CD4-positive, alpha-beta T cell treated with Interleukin-4 for 1 hour (primary cell): ENCODE results near the gene NARF.
"Not testable (repeated sequence)": the region's sequence is repeated elsewhere in the genome, so short reads cannot be mapped to it uniquely, and the experiment has no call there.

Experiments used
- DNase-seq, 2 donors: peaks; one replicate each; pipeline ENCODE4 v3.0.0-alpha.2; 2020 to 2022

The NARF gene

DNA sequence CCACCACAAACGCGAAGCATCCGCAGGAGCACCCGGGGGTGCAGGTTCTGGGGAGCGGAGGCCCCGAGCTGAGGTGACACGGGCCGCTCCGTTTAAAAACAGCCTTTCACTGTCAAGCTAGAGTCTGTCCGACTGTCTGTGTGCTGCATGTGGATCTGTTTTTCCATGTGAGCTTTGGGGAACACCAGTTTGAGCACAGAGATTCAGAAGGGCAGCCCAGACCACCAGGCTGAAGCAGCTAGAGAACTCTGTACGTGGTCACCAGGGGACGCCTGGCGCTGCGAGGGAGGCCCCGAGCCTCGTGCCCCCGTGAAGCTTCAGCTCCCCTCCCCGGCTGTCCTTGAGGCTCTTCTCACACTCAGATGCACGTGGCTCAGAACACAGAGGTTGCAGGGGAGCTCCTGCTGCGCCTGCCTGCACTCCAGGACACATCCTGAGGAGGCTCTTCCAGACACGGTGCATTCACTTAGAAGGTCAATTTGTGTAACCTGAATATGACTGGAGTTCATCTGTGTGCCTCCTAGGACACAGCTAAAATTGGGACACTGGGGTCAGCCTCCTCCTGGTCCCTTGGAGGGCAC is 45.3 kb downstream of the NARF start:
- DNase-seq: no peak

DNA sequence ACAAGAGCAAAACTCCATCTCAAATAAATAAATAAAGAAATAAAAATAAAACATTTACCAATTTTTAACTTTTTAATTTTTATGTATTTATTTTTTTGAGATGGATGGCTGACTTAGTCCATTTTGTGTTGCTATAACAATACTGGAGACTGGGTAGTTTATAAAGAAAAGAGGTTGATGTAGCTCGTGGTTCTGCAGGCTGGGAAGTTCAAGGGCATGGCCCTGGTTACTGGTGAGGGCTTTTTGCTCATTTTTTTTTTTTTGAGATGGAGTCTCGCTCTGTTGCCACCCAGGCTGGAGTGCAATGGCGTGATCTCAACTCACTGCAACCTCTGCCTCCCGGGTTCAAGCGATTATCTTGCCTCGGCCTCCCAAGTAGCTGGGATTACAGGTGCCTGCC is 46.8 kb downstream of the NARF start:
- no peak for DNase-seq

DNA sequence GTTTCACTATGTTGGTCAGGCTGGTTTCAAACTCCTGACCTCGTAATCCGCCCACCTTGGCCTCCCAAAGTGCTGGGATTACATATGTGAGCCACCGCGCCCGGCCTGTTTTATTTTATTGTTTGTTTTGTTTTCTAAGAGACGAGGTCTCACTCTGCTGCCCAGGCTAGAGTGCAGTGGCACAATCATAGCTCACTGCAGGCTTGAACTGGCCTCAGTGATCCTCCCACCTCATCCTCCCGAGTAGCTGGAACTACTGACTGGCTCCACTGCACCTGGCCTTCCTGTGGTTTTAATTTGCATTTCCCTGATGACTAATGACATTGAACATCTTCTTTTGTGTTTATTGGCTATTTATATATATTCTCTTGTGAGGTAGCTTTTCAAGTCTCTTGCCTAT is 47.9 kb downstream of the NARF start:
- peak in 1 of 2 donors; percentile 53 for DNase-seq

DNA sequence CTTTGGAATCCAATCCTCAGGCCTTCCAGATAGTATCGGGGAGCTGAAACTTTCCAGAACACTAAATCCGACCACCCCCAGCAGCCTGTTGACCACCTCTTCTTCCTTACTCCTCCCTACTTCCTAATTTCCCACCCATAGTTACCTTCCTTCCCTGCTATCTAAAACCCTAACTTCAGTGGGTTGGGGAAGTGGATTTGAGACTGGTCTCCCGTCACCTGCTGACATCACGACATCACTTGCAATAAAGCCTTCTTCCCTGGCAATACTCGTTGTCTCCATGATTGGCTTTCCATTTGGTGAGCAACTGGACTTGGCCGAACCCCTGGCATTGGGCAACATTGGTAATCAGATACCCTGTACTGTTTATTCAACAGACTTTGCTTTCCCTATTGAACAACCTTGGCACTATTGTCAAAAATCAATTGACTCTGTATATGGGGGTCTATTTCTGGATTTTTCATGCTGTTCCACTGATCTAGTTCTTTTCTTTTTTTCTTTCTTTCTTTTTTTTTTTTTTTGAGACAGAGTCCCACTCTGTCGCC is 49.2 kb downstream of the NARF start:
- DNase-seq: no peak

DNA sequence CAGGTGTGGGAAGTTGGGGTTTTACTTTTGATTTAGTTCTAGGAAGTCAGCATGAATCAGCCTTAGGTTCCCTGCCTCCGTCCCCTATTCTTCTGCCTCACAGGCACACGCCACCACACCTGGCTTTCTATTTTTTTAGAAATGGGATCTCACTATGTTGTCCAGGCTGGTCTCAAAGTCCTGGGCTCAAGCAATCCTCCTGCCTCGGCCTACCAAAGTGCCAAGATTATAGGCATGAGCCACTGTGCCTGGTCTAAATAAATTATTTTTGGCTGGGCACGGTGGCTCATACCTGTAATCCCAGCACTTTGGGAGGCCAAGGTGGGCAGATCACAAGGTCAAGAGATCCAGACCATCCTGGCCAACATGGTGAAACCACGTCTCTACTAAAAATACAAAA is 53.1 kb downstream of the NARF start:
- not testable (repeated sequence) for DNase-seq

DNA sequence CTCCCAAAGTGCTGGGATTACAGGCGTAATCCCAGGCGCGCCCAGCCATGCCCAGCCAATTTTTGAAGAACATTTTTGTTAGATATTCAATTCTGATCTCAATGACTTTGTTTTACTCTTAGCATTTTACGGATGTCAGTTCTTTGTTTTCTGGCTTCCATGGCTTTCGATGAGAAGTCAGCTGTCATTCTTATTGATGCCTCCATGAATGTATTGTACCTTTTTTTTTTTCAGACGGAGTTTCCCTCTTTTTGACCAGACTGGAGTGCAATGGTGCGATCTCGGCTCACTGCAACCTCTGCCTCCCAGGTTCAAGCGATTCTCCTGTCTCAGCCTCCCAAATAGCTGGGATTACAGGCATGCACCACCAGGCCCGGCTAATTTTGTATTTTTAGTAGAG is 55.3 kb downstream of the NARF start:
- not testable (repeated sequence) for DNase-seq

DNA sequence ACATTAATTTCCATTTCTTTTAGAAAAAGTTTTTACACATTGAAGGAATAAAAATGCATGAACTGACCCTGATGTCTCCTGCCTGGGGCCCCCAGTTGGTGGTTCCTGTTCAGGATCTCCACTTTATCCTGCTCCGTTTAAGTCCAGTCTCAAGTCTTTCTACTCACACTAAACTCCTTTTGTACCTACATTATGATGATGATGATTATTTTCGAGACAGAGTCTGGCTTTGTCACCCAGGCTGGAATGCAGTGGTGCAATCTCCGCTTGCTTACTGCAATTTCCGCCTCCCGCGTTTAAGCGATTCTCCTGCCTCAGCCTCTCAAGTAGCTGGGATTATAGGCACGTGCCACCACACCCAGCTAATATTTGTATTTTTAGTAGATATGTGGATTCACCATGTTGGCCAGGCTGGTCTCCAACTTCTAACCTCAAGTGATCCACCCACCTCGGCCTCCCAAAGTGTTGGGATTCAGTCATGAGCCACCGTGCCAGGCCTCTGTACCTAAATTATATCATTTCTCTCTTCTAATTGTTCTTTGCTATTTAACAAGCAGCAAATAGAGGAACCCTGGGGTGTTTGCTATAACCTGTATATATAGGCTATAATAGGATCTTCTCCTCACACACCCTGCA is 58.8 kb downstream of the NARF start:
- DNase-seq: no peak

DNA sequence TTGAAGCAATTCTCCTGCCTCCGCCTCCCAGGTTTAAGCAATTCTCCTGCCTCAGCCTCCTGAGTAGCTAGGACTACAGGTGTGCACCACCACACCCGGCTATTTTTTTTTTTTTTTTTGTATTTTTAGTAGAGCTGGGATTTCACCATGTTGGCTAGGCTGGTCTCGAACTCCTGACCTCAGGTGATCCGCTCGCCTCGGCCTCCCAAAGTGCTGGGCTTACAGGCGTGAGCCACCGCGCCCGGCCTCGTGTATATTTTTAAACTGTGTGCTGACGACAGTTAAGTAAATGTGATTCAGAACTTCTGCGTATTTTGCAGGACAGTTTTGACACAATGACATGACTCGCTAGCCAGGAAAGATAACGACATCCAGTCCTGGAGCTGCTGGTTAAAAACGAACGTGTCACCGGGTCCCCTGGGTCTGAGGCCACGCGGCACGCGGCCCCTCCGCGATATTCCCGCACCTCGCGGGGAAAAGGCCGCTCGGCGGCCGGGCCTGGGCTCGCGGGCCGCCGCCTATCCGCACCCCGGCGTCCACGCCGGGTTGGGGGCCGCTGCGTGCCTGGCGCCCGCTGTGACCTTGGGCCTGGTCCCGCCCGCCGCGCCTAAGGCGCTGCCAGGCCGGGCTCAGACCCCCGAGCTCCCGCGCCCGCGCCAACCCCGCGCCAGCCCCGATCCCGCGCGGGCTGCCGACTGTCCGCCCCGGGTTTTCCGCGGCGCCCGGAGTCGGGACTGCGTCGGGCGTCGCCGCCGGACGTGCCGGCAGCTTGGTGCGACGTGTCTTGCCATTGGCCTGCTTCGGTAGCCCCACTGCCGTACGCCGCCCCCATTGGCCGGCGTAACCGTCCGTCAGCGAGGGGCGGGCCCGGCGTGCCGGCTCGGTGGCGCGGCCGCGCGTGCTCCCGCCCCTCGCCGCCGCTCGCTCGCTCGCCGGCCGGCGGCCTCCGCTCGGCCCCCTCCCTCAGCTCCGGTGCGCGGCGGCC is 60.6 kb downstream of the NARF start, which contains the start of gene FOXK2:
Gene FOXK2, plus strand, starts transcription at position 907 of the 985 bp plus-strand sequence. CDS start 157 bp downstream, outside the sequence.
- peak; percentile 94 to 95 for DNase-seq

DNA sequence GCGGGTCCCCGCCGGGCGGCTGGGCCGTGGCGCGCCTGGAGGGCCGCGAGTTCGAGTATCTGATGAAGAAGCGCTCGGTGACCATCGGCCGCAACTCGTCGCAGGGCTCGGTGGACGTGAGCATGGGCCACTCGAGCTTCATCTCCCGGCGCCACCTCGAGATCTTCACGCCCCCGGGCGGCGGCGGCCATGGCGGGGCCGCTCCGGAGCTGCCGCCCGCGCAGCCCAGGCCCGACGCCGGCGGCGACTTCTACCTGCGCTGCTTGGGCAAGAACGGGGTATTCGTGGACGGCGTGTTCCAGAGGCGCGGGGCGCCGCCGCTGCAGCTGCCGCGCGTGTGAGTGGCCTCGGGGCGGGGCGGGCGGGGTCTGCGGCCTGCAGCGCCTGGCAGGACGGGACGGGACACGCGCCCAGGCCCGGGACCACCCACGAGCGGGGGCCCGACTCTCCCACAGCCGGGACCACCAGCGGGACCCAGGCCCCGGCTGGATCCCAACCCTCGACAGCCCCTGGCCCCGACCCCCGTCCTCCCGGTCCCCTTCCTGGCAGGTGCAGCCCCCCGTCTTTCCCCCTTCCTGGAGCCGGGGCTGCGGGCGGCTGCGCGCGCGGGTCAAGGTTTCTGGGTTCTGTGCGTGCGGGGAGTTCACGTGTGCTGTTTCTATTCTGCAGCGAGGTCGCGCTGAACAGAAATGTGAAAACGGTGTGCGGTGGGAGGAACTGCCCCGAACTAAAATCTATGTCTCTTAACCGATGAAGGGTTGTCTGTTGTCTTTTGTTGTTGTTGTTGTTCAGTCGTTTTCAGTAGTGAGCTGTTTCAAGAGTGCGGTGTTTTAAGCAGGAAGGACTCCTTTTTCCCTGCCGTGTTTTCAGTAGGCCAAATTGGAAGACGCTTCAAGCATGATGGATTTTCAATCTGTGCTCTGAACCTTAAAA is 61.7 kb downstream of the NARF start:
- DNase-seq: peak; percentile 23 to 41

DNA sequence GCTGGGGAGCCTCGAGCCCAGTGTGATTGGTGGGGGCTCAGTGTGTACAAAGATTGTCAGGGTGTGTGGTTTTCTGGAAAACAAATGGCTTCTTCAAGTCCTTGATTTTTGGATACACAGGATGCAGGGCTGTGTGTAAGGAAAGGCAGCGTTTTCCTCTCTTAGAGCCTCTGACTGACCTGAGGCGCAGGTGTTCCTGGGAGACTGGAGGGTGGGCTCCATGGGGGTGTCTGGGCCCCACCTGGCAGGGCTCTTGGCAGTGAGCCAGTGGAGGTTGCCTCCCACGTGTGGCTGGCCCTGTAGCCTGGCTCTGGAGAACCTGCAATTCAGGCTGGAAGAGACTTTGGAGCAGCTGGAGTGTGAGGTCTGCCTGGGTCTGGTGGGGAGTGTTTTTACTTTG is 66.0 kb downstream of the NARF start:
- DNase-seq: no peak

DNA sequence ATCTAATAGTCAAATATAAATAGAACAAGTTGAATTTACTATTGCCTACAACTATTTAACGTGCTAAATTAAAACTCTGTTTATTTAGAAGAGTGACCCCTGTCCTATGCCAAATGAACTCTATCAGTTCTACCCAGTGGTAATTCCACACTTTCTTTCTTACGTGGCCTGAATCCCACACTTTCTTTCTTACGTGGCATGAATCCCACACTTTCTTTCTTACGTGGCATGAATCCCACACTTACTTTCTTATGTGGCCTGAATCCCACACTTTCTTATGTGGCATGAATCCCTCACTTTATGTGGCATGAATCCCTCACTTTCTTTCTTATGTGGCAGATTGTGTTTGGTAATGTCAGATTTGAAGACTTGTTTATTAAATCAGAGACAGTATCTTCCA is 67.2 kb downstream of the NARF start:
- DNase-seq: no peak

DNA sequence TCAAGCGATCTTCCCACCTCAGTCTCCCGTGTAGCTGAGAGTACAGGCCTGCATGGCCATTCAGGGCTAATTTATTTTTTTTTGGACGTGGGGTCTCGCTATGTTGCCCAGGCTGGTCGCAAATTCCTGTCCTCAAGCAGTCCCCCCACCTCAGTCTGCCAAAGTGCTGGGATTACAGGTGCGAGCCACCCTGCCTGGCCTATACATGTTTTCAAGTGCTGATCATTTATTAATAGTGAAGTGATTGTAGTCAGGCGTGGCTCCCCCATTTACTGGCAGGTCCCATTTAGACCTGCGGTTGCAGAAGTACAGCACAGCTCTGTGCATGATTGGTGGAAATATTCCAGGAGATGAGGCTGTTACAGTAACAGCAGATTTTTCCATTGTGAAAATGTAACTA is 69.4 kb downstream of the NARF start:
- no peak for DNase-seq

DNA sequence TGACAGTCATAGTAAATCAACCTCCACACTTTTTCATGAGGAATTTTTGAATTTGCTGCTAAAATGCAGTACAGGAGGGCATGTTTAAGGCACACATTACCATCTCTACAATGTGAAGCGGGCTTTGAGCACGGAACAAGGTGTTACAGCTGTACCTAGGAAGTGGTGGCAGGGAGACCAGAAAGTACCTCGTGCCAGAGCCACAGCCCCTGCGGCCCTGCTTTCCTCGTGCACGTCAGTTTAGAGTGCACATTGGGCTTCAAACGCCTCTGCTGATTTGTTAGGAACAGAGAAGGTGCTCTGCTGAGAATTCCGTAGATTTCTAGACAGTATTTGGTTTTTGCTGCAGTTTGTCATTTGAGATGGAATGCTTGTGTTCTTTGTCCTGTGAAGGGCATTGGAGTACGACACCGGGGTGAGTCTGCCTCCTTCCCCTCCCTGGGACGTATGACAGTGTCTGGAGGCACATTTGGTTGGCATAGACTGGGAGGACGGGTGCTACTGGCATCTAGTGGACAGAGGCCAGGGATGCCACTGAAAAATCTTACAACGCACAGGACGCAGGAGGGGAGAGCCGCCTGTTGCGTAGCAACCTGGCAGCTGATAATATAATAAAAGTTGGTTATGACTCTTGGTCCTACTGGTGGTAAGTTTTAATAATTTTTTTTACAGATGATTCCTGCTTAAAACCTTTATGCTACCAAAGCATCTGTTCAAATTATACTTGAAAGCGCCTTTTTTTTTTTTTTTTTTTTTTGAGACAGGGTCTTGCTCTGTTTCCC is 70.1 kb downstream of the NARF start:
- DNase-seq: peak in 1 of 2 donors; percentile 30

DNA sequence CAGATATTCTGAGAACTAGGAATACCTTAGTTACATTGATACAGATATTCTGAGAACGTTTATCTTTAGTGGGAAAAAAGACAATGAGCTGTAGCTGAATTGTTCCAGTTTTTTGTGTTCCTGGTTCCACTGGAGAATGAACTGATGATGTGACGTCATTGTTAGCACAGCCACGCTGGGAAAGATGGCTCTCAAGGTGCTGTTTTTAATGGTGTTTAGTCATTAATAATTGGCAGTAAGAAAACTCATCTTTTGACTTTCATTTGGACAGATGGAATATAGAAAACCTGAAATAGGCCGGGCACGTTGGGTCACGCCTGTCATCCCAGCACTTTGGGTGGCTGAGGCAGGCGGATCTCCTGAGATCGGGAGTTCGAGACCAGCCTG is 71.4 kb downstream of the NARF start:
- DNase-seq: no peak

DNA sequence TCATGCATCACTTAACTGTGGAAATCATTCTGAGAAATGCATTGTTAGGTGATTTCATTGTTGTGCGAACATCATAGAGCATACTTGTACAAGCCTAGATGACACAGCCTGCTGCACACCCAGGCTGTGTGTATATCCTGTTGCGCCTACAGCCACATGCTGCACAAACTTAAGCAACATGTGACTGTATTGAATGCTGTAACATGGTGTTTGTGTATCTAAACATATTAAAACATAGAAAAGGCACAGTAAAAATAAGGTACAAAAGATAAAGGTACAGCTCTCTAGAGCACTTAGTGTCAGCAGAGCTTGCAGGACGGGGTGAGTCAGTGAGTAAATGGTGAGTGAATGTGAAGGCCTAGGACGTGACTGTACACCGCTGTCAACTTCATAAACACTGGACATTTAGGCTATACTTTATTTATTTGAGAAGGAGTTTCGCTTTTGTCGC is 72.9 kb downstream of the NARF start:
- DNase-seq: no peak

DNA sequence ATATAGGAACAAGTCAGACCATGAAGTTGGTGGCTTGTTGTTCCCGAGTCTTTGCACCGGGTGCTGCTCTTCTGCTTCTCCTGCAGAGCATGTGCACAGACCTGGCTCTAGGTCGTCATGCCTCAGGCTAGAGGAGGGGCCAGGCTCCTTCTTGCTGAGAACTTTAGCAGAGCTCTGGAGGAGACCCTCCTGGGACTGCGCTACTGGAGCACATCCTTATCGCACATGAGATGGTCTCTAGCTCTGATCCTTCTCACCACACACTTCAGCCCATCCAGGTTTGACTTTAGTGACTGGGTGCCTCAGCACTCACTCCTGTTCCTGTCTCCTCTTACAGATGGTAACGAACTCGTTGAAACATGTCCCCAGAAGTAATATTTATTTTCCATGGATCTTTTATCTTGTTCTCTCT is 75.9 kb downstream of the NARF start:
- no peak for DNase-seq

DNA sequence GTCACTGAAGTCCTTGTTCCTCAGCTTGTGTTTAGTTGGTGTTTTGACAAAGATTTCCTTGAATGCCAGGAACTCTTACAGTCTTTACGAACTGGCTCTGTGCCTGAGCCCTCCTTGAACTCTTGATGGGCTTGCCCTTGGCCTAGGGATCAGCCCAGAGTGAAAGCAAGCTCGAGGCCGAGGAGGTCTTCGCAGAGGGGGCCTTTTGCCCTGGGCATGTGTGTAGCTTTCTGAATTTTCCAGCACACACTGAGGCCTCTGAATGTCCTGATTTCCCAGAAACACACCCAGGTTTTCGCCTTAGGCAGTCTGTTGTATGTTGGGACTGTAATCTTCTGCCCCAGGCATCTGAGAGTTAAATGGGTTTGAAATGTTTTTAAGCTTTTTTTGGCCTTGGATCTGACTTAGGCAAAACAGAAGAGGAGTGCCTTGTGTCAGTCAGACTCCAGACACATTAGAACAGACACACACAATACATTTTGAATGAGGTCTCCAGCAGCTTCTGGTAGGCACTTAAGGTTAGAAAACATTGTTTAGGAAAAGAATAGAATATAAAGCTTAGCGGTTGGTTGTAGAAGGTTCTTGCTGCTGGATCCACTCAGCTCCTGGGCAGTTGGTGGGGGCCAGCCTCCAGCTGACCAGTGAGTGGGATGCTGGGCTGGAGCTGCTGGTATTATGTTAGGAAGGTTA is 78.1 kb downstream of the NARF start:
- no peak for DNase-seq

DNA sequence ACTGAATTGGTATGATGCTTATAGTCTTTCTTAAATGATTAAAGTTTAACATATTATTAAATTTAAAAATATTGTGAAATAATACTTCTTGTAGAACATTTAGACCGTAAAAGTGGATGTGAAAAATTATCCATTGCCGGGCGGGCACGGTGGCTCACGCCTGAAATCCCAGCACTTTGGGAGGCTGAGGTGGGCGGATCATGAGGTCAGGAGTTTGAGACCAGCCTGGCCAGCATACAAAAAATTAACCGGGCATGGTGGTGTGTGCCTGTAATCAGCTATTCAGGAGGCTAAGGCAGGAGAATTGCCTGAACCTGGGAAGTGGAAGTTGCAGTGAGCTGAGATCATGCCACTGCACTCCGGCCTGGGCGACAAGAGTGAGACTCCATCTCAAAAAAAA is 78.7 kb downstream of the NARF start:
- peak in 1 of 2 donors; percentile 12 for DNase-seq

DNA sequence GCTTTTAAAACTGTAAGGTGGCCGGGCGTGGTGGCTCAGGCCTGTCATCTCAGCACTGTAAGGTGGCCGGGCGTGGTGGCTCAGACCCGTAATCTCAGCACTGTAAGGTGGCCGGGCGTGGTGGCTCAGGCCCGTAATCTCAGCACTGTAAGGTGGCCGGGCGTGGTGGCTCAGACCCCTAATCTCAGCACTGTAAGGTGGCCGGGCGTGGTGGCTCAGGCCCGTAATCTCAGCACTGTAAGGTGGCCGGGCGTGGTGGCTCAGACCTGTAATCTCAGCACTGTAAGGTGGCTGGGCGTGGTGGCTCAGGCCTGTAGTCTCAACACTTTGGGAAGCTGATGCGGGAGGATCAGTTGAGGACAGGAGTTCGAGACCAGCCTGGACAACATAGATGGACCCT is 80.5 kb downstream of the NARF start:
- DNase-seq: not testable (repeated sequence)
